Endothelial cell (in vitro differentiated cells): ENCODE data around the gene CHIT1. TPM values are rescaled to one million over a fixed set of nuclear protein-coding genes. Genes with fewer than 3 reads are reported as not detected.

ENCODE experiments used
- DNase-seq: peaks from one replicate; pipeline ENCODE4 v3.0.0; 2021; ENCODE audit warnings: low spot score
- H3K27ac Mint-ChIP-seq: one replicate; pipeline ENCODE4 v1.8.0; 2021; ENCODE audit warnings: mixed read lengths, inconsistent platforms; ENCODE audit not compliant: unreplicated experiment
- H3K27me3 Mint-ChIP-seq: one replicate; pipeline ENCODE4 v1.8.0; 2021; ENCODE audit warnings: mild to moderate bottlenecking, moderate library complexity, mixed read lengths, inconsistent platforms; ENCODE audit not compliant: unreplicated experiment
- H3K36me3 Mint-ChIP-seq: one replicate; pipeline ENCODE4 v1.8.0; 2021; ENCODE audit warnings: mild to moderate bottlenecking, low read depth, mixed read lengths, inconsistent platforms; ENCODE audit not compliant: unreplicated experiment
- H3K4me1 Mint-ChIP-seq: one replicate; pipeline ENCODE4 v1.8.0; 2021; ENCODE audit warnings: mild to moderate bottlenecking, mixed read lengths, inconsistent platforms; ENCODE audit not compliant: unreplicated experiment
- H3K4me3 Mint-ChIP-seq: one replicate; pipeline ENCODE4 v1.8.0; 2021; ENCODE audit warnings: mild to moderate bottlenecking, mixed read lengths, inconsistent platforms; ENCODE audit not compliant: unreplicated experiment
- H3K9me3 Mint-ChIP-seq: one replicate; pipeline ENCODE4 v1.8.0; 2021; ENCODE audit warnings: mixed read lengths, inconsistent platforms; ENCODE audit not compliant: unreplicated experiment
- CTCF ChIP-seq: fragments of 200-600 bp; sonication (generic); IDR thresholded peaks from one replicate; pipeline ENCODE4 v1.5.0; 2021; ENCODE audit warnings: antibody characterized with exemption; ENCODE audit not compliant: unreplicated experiment
- total RNA-seq: library from RNA; stranded (reverse); fragmentation: NEBNext Ultra II Directional; extraction: Animal tissue kit (Norgen Biotek cat#: 25700); gene quantifications from one replicate; pipeline ENCODE4 v1.2.1, GENCODE V29; 2021; ENCODE audit not compliant: unreplicated experiment

CHIT1 gene
- total RNA-seq, 1 donor from 2014 or later, result not detected

- Mint-ChIP-seq H3K9me3 (no peaks in the 10 kb centered on the region), H3K27me3 (peaks cover 11% of the 10 kb centered on the region), H3K36me3 (no peaks in the 10 kb centered on the region), H3K4me3 (no peak overlapping the region), H3K27ac (no peak overlapping the region), H3K4me1 (peaks cover 6% of the 10 kb centered on the region)
- peak; percentile 31 for DNase-seq
- no peak for TF ChIP-seq CTCF
Observed at GRCh38 chr1:203217139-203217655, 12.3 kb downstream of the CHIT1 start.

- DNase-seq, result peak; percentile 76
- Mint-ChIP-seq H3K27ac (no peak overlapping the region), H3K27me3 (peaks cover 11% of the 10 kb centered on the region), H3K9me3 (no peaks in the 10 kb centered on the region), H3K4me1 (peaks cover 6% of the 10 kb centered on the region), H3K4me3 (no peak overlapping the region), H3K36me3 (no peaks in the 10 kb centered on the region)
- TF ChIP-seq CTCF, result peak; percentile 78
Observed at GRCh38 chr1:203216274-203217138, 13.0 kb downstream of the CHIT1 start.

- H3K27ac Mint-ChIP-seq, result no peak overlapping the region
- no peak overlapping the region for H3K4me3 Mint-ChIP-seq
- no peaks in the 10 kb centered on the region for H3K9me3 Mint-ChIP-seq
- peaks cover 6% of the 10 kb centered on the region for H3K4me1 Mint-ChIP-seq
- no peak for TF ChIP-seq CTCF
- H3K36me3 Mint-ChIP-seq, result no peaks in the 10 kb centered on the region
- DNase-seq, result no peak
- H3K27me3 Mint-ChIP-seq, result peaks cover 11% of the 10 kb centered on the region
Observed at GRCh38 chr1:203215573-203215972, 13.9 kb downstream of the CHIT1 start.

- H3K4me1 Mint-ChIP-seq, result peaks cover 6% of the 10 kb centered on the region
- no peaks in the 10 kb centered on the region for H3K36me3 Mint-ChIP-seq
- peaks cover 11% of the 10 kb centered on the region for H3K27me3 Mint-ChIP-seq
- no peak overlapping the region for H3K4me3 Mint-ChIP-seq
- no peaks in the 10 kb centered on the region for H3K9me3 Mint-ChIP-seq
- TF ChIP-seq CTCF, result no peak
- H3K27ac Mint-ChIP-seq, result no peak overlapping the region
- DNase-seq, result no peak
Observed at GRCh38 chr1:203214871-203215270, 14.6 kb downstream of the CHIT1 start.

GRCh38 chr1:203213126-203213525 lies 16.3 kb downstream of the CHIT1 start:
- peaks cover 6% of the 10 kb centered on the region for H3K4me1 Mint-ChIP-seq
- no peaks in the 10 kb centered on the region for H3K9me3 Mint-ChIP-seq
- peaks cover 7% of the 10 kb centered on the region for H3K27me3 Mint-ChIP-seq
- TF ChIP-seq CTCF, result no peak
- H3K4me3 Mint-ChIP-seq, result no peak overlapping the region
- H3K36me3 Mint-ChIP-seq, result no peaks in the 10 kb centered on the region
- H3K27ac Mint-ChIP-seq, result no peak overlapping the region
- no peak for DNase-seq
